ENCODE results near the gene TDRD15.

GRCh38 chr2:21162615-21162878 lies 38.8 kb downstream of the TDRD15 start:
- TF ChIP-seq CTCF (IDR thresholded peaks at IDR 0.05) (no peak), ZFX (IDR thresholded peaks at IDR 0.05; ENCODE audit: borderline replicate concordance) (no peak)
